C4-2B (cell line): ENCODE measurements around the gene ASCL3.

ENCODE experiments used
- ZFX ChIP-seq: fragments of 450-650 bp; IDR thresholded peaks from 2 replicates; pipeline ENCODE4 v1.6.1; 2017
- TF ChIP-seq, protein P1 (sequence below): fragments of 450-650 bp; conservative IDR thresholded peaks from 2 replicates; pipeline ENCODE4 v1.5.1; 2017; ENCODE audit warnings: mild to moderate bottlenecking

DNA sequence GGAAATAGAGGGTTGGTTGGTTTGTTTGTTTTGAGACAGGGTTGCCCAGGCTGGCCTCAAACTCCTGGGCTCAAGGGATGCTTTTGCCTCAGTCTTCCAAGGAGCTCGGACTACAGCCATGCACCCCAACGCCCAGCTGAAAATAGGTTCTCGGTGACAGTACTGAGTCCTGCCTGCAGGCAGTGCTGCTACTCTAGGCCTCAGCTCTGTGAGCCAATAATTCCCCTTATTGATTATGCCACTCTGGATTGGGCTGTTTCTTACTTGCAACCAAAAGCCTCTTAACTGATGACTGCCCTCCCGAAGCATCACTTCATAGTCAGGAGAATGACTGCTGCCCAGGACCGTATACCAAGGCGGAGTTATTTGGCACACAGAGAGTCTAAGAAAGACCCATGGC is 8.9 kb downstream of the ASCL3 start:
- no peak for TF ChIP-seq ZFX
- TF ChIP-seq, protein P1, sequence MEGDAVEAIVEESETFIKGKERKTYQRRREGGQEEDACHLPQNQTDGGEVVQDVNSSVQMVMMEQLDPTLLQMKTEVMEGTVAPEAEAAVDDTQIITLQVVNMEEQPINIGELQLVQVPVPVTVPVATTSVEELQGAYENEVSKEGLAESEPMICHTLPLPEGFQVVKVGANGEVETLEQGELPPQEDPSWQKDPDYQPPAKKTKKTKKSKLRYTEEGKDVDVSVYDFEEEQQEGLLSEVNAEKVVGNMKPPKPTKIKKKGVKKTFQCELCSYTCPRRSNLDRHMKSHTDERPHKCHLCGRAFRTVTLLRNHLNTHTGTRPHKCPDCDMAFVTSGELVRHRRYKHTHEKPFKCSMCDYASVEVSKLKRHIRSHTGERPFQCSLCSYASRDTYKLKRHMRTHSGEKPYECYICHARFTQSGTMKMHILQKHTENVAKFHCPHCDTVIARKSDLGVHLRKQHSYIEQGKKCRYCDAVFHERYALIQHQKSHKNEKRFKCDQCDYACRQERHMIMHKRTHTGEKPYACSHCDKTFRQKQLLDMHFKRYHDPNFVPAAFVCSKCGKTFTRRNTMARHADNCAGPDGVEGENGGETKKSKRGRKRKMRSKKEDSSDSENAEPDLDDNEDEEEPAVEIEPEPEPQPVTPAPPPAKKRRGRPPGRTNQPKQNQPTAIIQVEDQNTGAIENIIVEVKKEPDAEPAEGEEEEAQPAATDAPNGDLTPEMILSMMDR: no peak
